H1 (cell line): Measurements from ENCODE around the gene ADAM12. TPM values are rescaled to one million over a fixed set of nuclear protein-coding genes. Genes with fewer than 3 reads are reported as not detected.

Experiments used
- CTCF ChIA-PET: fragments of 300-600 bp; sonication (Branson Sonifier 250); formaldehyde crosslinking; loops from one replicate; lab custom pipeline; 2021; ENCODE audit not compliant: partially characterized antibody; lab: Charles Lee
- POLR2A ChIA-PET: fragments of 300-600 bp; sonication (Branson Sonifier 250); formaldehyde crosslinking; loops from one replicate; lab custom pipeline; 2021; ENCODE audit warnings: inconsistent platforms; ENCODE audit not compliant: partially characterized antibody; lab: Charles Lee
- DNase-seq, 2 experiments: peaks; one replicate each; pipeline versions ENCODE4 v3.0.0 to v3.0.0-alpha.2; 2010 to 2022; ENCODE audit warnings: low spot score in 2 of 2, low read depth in 1 of 2, mixed read lengths in 1 of 2
- FAIRE-seq: peaks from 2 replicates; lab custom pipeline; 2011; peaks lifted over from hg19 to GRCh38; lab: Jason Lieb, UNC
- H2AFZ ChIP-seq: 2 replicates; pipeline ENCODE4 v1.8.1; 2012; ENCODE audit warnings: low read length, inconsistent platforms
- H2AK5ac ChIP-seq: 2 replicates; pipeline ENCODE4 v1.6.1; 2013; ENCODE audit warnings: low read depth, low read length
- H2BK120ac ChIP-seq: replicated peaks from 2 replicates; pipeline ENCODE3; 2013; ENCODE audit warnings: low read depth, low read length, inconsistent platforms
- H2BK12ac ChIP-seq: 2 replicates; pipeline ENCODE4 v1.6.1; 2013; ENCODE audit warnings: low read depth, low read length
- H2BK15ac ChIP-seq: 2 replicates; pipeline ENCODE4 v1.6.1; 2013; ENCODE audit warnings: low read length
- H2BK20ac ChIP-seq: 2 replicates; pipeline ENCODE4 v1.6.1; 2013; ENCODE audit warnings: low read length
- H2BK5ac ChIP-seq: 2 replicates; pipeline ENCODE4 v1.6.1; 2013; ENCODE audit warnings: low read depth, low read length
- H3K14ac ChIP-seq: 2 replicates; pipeline ENCODE4 v1.6.1; 2013; ENCODE audit warnings: inconsistent platforms; ENCODE audit not compliant: insufficient read length
- H3K18ac ChIP-seq: 2 replicates; pipeline ENCODE4 v1.6.1; 2013; ENCODE audit warnings: low read length; ENCODE audit errors: extremely low read depth
- H3K23ac ChIP-seq: 2 replicates; pipeline ENCODE4 v1.6.1; 2013; ENCODE audit warnings: inconsistent platforms; ENCODE audit not compliant: insufficient read length
- H3K23me2 ChIP-seq: 2 replicates; pipeline ENCODE4 v1.6.1; 2013; ENCODE audit warnings: low read depth, low read length
- H3K27ac ChIP-seq: 2 replicates; pipeline ENCODE4 v1.6.1; 2011; ENCODE audit warnings: low read depth, low read length, inconsistent platforms
- H3K27me3 ChIP-seq, 4 experiments: replicated peaks in 1 of 4; 1 replicate in 1 of 4; 2 replicates in 3 of 4; pipeline versions ENCODE4 v1.6.1 to v1.8.1; 2011 to 2013; ENCODE audit warnings: low read length in 3 of 4, mild to moderate bottlenecking in 3 of 4, inconsistent platforms in 2 of 4, mixed read lengths in 2 of 4, moderate library complexity in 1 of 4; ENCODE audit not compliant: control insufficient read depth in 3 of 4, insufficient read depth in 3 of 4; ENCODE audit errors: extremely low read depth in 1 of 4
- H3K36me3 ChIP-seq, 4 experiments: 2 replicates each; pipeline versions ENCODE4 v1.6.1 to v1.8.1; 2011 to 2013; ENCODE audit warnings: mild to moderate bottlenecking in 4 of 4, low read length in 3 of 4, moderate library complexity in 2 of 4, control low read depth in 1 of 4, inconsistent platforms in 1 of 4; ENCODE audit not compliant: insufficient read depth in 4 of 4, control insufficient read depth in 2 of 4
- H3K4ac ChIP-seq: replicated peaks from 2 replicates; pipeline ENCODE3; 2013; ENCODE audit warnings: low read length, low read depth, mixed read lengths, inconsistent platforms; ENCODE audit not compliant: insufficient read length
- H3K4me1 ChIP-seq, 4 experiments: replicated peaks in 1 of 4; 1 replicate in 1 of 4; 2 replicates in 3 of 4; pipeline versions ENCODE4 v1.6.1 to v1.8.1; 2011 to 2013; ENCODE audit warnings: low read length in 3 of 4, inconsistent platforms in 2 of 4, mixed read lengths in 1 of 4; ENCODE audit not compliant: insufficient read depth in 4 of 4, control insufficient read depth in 3 of 4
- H3K4me2 ChIP-seq, 2 experiments: 2 replicates each; pipeline versions ENCODE4 v1.6.1 to v1.8.1; 2011 to 2013; ENCODE audit warnings: low read depth in 2 of 2, low read length in 2 of 2, control low read depth in 1 of 2, inconsistent platforms in 1 of 2, mild to moderate bottlenecking in 1 of 2; ENCODE audit not compliant: insufficient read depth in 1 of 2
- H3K4me3 ChIP-seq, 4 experiments: fragments of 200-600, 300-600 bp in 1 of 4; sonication (generic), shearing (Covaris generic), sonication (Bioruptor Twin) in 1 of 4; 2 replicates each; pipeline versions ENCODE4 v1.5.1 to v1.8.1; 2011 to 2016; ENCODE audit warnings: low read length in 4 of 4, low read depth in 3 of 4, control low read depth in 2 of 4, inconsistent platforms in 2 of 4, mild to moderate bottlenecking in 2 of 4, mixed read lengths in 1 of 4, moderate library complexity in 1 of 4; ENCODE audit not compliant: insufficient read depth in 2 of 4; ENCODE audit errors: extremely low read depth in 1 of 4
- H3K56ac ChIP-seq: replicated peaks from 2 replicates; pipeline ENCODE3; 2013; ENCODE audit warnings: low read depth, mild to moderate bottlenecking, mixed read lengths, low read length, inconsistent platforms; ENCODE audit not compliant: insufficient read length
- H3K79me1 ChIP-seq: 2 replicates; pipeline ENCODE4 v1.6.1; 2013; ENCODE audit warnings: low read depth, low read length, control low read depth
- H3K79me2 ChIP-seq, 2 experiments: 2 replicates each; pipeline versions ENCODE4 v1.6.1 to v1.8.1; 2012 to 2013; ENCODE audit warnings: low read length in 2 of 2, mild to moderate bottlenecking in 2 of 2, inconsistent platforms in 1 of 2; ENCODE audit not compliant: insufficient read depth in 2 of 2, control insufficient read depth in 1 of 2
- H3K9ac ChIP-seq, 4 experiments: replicated peaks in 1 of 4; 1 replicate in 1 of 4; 2 replicates in 3 of 4; pipeline versions ENCODE4 v1.6.1 to v1.8.1; 2011 to 2013; ENCODE audit warnings: low read depth in 3 of 4, low read length in 3 of 4, control low read depth in 2 of 4, mild to moderate bottlenecking in 2 of 4, moderate library complexity in 2 of 4, inconsistent platforms in 1 of 4; ENCODE audit errors: extremely low read depth in 1 of 4
- H3K9me3 ChIP-seq, 2 experiments: 2 replicates each; pipeline versions ENCODE4 v1.6.1 to v1.8.1; 2012 to 2013; ENCODE audit warnings: mild to moderate bottlenecking in 2 of 2, moderate library complexity in 2 of 2, control low read depth in 1 of 2, inconsistent platforms in 1 of 2, low read depth in 1 of 2, low read length in 1 of 2, mixed read lengths in 1 of 2; ENCODE audit not compliant: insufficient read depth in 2 of 2
- H4K20me1 ChIP-seq, 2 experiments: replicated peaks in 1 of 2; 2 replicates each; pipeline versions ENCODE3 to v1.8.1; 2011 to 2013; ENCODE audit warnings: inconsistent platforms in 2 of 2, low read length in 2 of 2, mild to moderate bottlenecking in 1 of 2; ENCODE audit not compliant: insufficient read depth in 2 of 2, control insufficient read depth in 1 of 2
- H4K5ac ChIP-seq: 2 replicates; pipeline ENCODE4 v1.6.1; 2013; ENCODE audit warnings: low read length, low read depth, mixed read lengths, inconsistent platforms; ENCODE audit not compliant: insufficient read length
- H4K8ac ChIP-seq: 2 replicates; pipeline ENCODE4 v1.8.0; 2013; ENCODE audit warnings: mild to moderate bottlenecking, moderate library complexity, low read length, inconsistent platforms; ENCODE audit not compliant: insufficient read depth; ENCODE audit errors: extremely low read depth
- H4K91ac ChIP-seq: replicated peaks from 2 replicates; pipeline ENCODE3; 2013; ENCODE audit warnings: low read length, mixed read lengths, inconsistent platforms; ENCODE audit not compliant: insufficient read length
- CBX5 ChIP-seq: fragments of 300-800, 300-1000 bp; sonication (generic); IDR thresholded peaks from 2 replicates; pipeline ENCODE4 v1.7.1; 2016; ENCODE audit warnings: antibody characterized with exemption, low read length, low read depth
- GTF2F1 ChIP-seq: IDR thresholded peaks from 2 replicates; pipeline ENCODE4 v1.6.1; 2012; ENCODE audit warnings: low read depth, low read length, improper control_type of control experiment, borderline replicate concordance
- MAX ChIP-seq: IDR thresholded peaks from 2 replicates; pipeline ENCODE4 v1.6.1; 2012; ENCODE audit warnings: inconsistent platforms
- PHF8 ChIP-seq: fragments of 200-600 bp; sonication (generic); conservative IDR thresholded peaks from 2 replicates; pipeline ENCODE4 v1.7.1; 2012; ENCODE audit warnings: low read depth, mild to moderate bottlenecking, inconsistent platforms, low read length, moderate library complexity
- POU5F1 ChIP-seq: IDR thresholded peaks from 2 replicates; pipeline ENCODE4 v1.6.1; 2011; ENCODE audit warnings: low read depth, mild to moderate bottlenecking, low read length, moderate library complexity
- RAD21 ChIP-seq, 2 experiments: IDR thresholded peaks in 1 of 2; conservative IDR thresholded peaks in 1 of 2; 2 replicates each; pipeline ENCODE4 v1.6.1; 2011; ENCODE audit warnings: low read depth in 2 of 2, low read length in 2 of 2, improper control_type of control experiment in 1 of 2, inconsistent platforms in 1 of 2, mild to moderate bottlenecking in 1 of 2, moderate library complexity in 1 of 2
- SIRT6 ChIP-seq: IDR thresholded peaks from one replicate; pipeline ENCODE4 v1.7.1; 2012; ENCODE audit warnings: low read length, inconsistent platforms
- TAF1 ChIP-seq: IDR thresholded peaks from 2 replicates; pipeline ENCODE4 v1.6.1; 2011; ENCODE audit warnings: mild to moderate bottlenecking, low read depth, low read length
- WGBS, 2 experiments: shearing (Covaris generic) in 1 of 2; methylation state at CpG; one replicate each; pipeline versions ENCODE4 v1.1.6 to v1.1.7; 2013 to 2015; ENCODE audit warnings: low lambda C conversion rate in 2 of 2, mixed read lengths in 2 of 2, inconsistent platforms in 1 of 2, low coverage in 1 of 2, missing lambda C conversion rate in 1 of 2; ENCODE audit not compliant: insufficient replicate concordance in 2 of 2, insufficient coverage in 1 of 2, insufficient read length in 1 of 2; ENCODE audit errors: extremely low coverage in 1 of 2, missing lambda C conversion rate in 1 of 2; 5-methylcytosine and 5-hydroxymethylcytosine counted together
- polyA plus RNA-seq, 7 experiments: library from polyadenylated mRNA; depleted of rRNA in 3 of 7; stranded (reverse) in 5 of 7; unstranded in 2 of 7; fragments of >200 nt in 5 of 7; fragments of 200-250 nt in 2 of 7; gene quantifications; 1 replicate in 5 of 7; 2 replicates in 1 of 7; 4 replicates in 1 of 7; pipeline versions ENCODE4 v1.2.1 to v1.2.3, GENCODE V29; 2011 to 2013; ENCODE audit warnings: missing spikeins in 2 of 7, mixed read lengths in 2 of 7
- total RNA-seq: library from RNA; stranded (reverse); fragmentation: NEBNext Ultra II Directional; extraction: Animal tissue kit (Norgen Biotek cat#: 25700); gene quantifications from 2 replicates; pipeline ENCODE4 v1.2.1, GENCODE V29; 2021
- TF ChIP-seq, protein P1 (sequence below), 3 experiments: IDR thresholded peaks; 1 replicate in 2 of 3; 2 replicates in 1 of 3; pipeline versions ENCODE4 v1.5.1 to v1.6.1; 2011; ENCODE audit warnings: low read length in 3 of 3, mild to moderate bottlenecking in 3 of 3, inconsistent platforms in 2 of 3, low read depth in 1 of 3, moderate library complexity in 1 of 3; ENCODE audit not compliant: insufficient read depth in 1 of 3; ENCODE audit errors: control extremely low read depth in 1 of 3

ADAM12 gene
- total and polyA plus RNA-seq, 2 of the 8 experiments (the other 6 are each of a cell fraction or from before 2014, with no cell fraction given) = 0.07 to 0.17 TPM

- peak overlapping the region; percentile 14; the same call in 1 of the 2 replicates for H2BK12ac ChIP-seq
- no peak overlapping the region for H3K4ac ChIP-seq
- no peaks in the 10 kb centered on the region for H3K36me3 ChIP-seq
- no peaks in the 10 kb centered on the region for H3K79me2 ChIP-seq
- no peaks in the 10 kb centered on the region for H3K9me3 ChIP-seq
- no peak overlapping the region for H3K23ac ChIP-seq
- ChIA-PET POLR2A (no interaction called here), CTCF (interaction anchor here (1.0 to 1.3 kb wide), 2 partner anchors 11 to 85 kb away, joined by 3 read pairs; no protein-coding TSS in a partner anchor)
- H3K14ac ChIP-seq = no peak overlapping the region
- H4K5ac ChIP-seq = no peak overlapping the region
- no peak overlapping the region for H3K18ac ChIP-seq
- no peaks in the 10 kb centered on the region for H3K79me1 ChIP-seq
- peaks cover 0 to 5% (median 0%) of the 10 kb centered on the region in 4 experiments; a peak in 3 of 7 replicates for H3K4me1 ChIP-seq
- H4K20me1 ChIP-seq = no peaks in the 10 kb centered on the region
- no peak overlapping the region for H3K27ac ChIP-seq
- H2BK15ac ChIP-seq = no peak overlapping the region; the same call in 1 of the 2 replicates
- no peak overlapping the region for H2AK5ac ChIP-seq
- no peak overlapping the region for H3K4me2 ChIP-seq
- H3K4me3 ChIP-seq = no peak overlapping the region
- no peak overlapping the region for H3K56ac ChIP-seq
- WGBS, 2 experiments = 92% methylated on average over 10 of the region's 10 CpGs; no CpG with 5 or more reads in 1 of the 2 experiments
- no peak overlapping the region for H2AFZ ChIP-seq
- H3K23me2 ChIP-seq = no peaks in the 10 kb centered on the region; the same call in 1 of the 2 replicates
- no peak overlapping the region for H2BK5ac ChIP-seq
- no peaks in the 10 kb centered on the region for H3K27me3 ChIP-seq
- no peak overlapping the region for H4K91ac ChIP-seq
- FAIRE-seq = no peak
- H2BK20ac ChIP-seq = no peak overlapping the region
- no peak overlapping the region for H4K8ac ChIP-seq
- H3K9ac ChIP-seq = no peak overlapping the region
- no peak for DNase-seq
- H2BK120ac ChIP-seq = no peak overlapping the region
- TF ChIP-seq POU5F1 (no peak), GTF2F1 (no peak), RAD21 (IDR thresholded peaks at IDR 0.05 in 1 of 2, conservative IDR thresholded peaks at IDR 0.05 in 1 of 2; ENCODE audit: low read depth in 2 of 2, low read length in 2 of 2) (no peak), PHF8 (no peak), CBX5 (no peak), SIRT6 (no peak), MAX (no peak), TAF1 (no peak)
- TF ChIP-seq, protein P1, sequence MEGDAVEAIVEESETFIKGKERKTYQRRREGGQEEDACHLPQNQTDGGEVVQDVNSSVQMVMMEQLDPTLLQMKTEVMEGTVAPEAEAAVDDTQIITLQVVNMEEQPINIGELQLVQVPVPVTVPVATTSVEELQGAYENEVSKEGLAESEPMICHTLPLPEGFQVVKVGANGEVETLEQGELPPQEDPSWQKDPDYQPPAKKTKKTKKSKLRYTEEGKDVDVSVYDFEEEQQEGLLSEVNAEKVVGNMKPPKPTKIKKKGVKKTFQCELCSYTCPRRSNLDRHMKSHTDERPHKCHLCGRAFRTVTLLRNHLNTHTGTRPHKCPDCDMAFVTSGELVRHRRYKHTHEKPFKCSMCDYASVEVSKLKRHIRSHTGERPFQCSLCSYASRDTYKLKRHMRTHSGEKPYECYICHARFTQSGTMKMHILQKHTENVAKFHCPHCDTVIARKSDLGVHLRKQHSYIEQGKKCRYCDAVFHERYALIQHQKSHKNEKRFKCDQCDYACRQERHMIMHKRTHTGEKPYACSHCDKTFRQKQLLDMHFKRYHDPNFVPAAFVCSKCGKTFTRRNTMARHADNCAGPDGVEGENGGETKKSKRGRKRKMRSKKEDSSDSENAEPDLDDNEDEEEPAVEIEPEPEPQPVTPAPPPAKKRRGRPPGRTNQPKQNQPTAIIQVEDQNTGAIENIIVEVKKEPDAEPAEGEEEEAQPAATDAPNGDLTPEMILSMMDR (IDR thresholded peaks at IDR 0.05; ENCODE audit: control extremely low read depth in 1 of 3, insufficient read depth in 1 of 3, low read depth in 1 of 3, low read length in 3 of 3) = no peak
Measured at GRCh38 chr10:126226988-126227761, 161.1 kb downstream of the ADAM12 start.
